Measurements from ENCODE around the gene GAB1.

Gene GAB1

DNA sequence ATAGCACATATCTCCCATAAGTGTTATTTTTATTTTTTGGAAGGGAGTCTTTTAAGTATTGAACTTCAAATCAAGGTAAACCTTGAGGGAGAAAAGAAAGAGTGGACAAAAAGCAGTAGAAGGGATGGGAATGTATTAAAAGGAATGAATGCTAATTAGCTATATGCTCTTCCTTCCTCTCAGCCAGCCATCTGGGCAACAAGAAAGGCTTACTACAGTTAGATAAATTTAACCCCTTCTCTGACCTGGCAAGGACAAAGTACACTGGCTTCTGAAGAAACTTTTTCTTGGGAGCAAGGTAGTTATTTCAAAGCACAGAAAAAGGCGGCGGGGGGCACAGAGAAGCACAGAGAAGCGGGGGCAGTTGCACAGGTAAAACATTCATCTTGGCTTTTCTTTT lies 54.6 kb downstream of the GAB1 start:
- no peak for DNase-seq

DNA sequence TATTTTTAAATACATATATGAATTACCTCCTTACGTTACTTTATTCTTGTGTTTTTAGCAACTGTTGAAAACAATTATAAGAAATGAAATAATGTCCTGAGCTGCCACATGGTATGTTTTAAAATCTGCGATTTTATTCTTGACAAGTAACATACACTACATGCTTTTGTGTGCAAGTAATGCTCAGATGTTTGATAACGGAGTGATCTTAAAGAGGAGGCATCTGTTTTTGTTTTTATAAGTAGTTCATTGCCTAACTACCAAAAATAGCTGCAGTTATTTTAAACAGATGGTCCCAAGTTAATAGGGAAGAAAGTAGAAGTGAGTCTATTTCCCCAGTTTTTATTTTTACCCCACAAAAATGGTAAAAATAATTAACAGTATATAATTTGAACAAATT lies 55.2 kb downstream of the GAB1 start:
- DNase-seq, result no peak

DNA sequence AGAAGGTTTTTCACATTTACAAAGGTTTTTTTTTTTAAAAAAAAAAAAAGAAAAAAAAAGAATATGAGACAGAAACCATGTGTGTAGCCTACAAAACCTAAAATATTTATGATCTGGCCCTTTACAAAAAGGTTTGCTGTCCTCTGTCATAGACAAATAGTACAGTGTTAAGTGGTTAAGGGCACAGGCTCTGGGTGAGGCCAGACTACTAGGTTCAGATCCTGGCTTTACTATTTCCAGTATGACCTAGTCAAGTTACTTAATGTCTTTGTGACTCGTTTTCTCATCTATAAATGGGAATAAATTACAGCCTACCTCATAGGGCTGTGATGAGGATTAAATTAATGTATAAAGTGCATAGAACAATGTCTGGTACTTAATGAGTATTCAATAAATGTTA lies 56.5 kb downstream of the GAB1 start:
- no peak for DNase-seq

GRCh38 chr4:143394739-143395453 lies 58.2 kb downstream of the GAB1 start:
- DNase-seq, result no peak

- DNase-seq, result no peak
Observed at GRCh38 chr4:143396695-143397094, 60.0 kb downstream of the GAB1 start.

- DNase-seq, result no peak
Observed at GRCh38 chr4:143397335-143397734, 60.7 kb downstream of the GAB1 start.

GRCh38 chr4:143397887-143398286 lies 61.2 kb downstream of the GAB1 start:
- DNase-seq, result no peak

DNA sequence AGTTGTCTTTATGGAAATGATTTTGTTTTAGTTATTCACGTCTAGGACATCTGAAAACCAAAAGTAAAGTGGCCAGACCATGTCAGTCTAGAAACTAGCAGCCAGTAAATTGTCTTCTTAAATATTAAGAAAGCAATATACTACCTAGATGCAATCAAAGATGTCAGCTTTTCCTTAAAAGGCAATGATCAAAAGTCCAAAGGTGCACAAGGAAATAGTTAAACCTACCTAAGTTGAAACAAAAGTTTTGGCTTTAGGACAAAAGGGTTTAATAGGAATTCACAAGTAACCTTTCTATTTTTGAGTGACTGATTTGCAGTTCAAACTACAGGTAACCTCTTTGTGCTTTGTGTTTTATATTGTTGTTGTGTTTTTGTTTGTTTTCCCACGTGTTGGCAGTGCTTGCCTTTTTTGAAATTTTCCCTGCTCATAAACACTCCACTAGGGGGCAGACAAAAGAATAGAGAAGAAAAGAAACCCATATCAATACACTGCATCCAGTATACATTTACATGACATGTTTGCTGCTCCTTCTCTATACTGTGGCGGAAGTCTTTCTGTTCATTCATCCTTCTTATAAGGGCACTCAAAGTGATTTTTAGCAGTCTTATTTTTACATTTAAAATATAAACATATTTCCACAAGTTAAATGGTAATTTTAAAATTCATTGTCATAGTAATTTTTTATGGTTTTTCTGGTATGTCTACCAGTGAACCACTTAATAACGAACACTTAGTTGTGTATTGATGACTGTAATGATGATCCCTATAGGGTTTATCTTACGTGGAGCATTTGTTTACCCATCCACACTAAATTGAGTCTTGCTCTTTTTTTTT lies 62.7 kb downstream of the GAB1 start:
- no peak for DNase-seq

DNA sequence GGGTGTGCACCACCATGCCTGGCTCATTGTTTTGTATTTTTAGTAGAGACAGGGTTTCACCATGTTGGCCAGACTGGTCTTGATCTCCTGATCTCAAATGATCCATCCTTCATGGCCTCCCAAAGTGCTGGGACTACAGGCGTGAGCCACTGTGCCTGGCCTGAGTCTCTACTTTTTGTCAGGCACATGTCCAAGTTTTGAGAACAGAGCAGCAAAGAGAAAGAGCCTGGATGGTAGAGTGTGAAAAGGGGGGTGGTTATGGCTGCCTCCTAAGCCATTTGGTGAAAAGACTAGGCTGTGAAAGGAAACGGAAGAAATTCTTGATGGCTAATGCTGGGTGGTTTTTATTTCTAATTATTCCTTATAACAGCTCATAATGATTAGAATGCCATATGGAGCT lies 63.4 kb downstream of the GAB1 start:
- DNase-seq, result no peak

DNA sequence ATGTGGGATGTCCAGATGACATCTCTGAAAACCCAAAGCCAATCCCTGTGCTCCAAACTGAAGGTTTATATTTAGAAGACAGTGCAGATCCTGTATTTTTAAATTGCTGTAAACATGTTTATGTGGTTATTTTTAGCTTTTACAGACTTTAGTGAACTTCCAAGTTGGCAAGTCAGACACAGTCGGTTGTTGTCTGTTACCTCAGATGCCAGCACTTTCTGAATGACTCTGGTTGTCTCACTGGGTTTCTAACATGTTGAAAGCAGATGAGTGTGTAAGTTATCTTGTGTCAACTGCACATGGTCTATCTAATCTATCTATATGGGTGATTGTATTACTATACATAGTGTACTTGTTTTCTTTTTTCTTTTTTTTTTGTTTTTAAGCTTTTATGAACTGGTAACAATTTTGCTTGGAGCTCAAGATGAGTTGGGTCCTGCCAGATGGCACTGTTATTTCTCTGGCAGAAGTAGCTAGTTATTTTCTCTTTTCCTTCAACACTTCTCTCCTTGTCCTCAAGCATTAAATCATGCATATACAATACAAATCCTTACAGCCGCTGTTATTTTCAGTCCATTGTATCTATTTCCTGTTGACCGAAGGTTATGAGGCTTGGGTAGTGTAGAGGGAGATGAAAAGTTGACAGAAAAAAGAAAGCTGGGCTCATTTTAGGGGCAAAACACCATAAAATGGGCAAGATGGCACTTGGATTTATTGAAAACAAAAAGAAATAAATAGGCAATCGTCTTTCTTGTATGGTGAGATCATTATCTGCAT lies 66.3 kb downstream of the GAB1 start:
- no peak for DNase-seq

- DNase-seq, result no peak
Observed at GRCh38 chr4:143403553-143403820, 66.8 kb downstream of the GAB1 start.

- no peak for DNase-seq
Observed at GRCh38 chr4:143404555-143404954, 67.9 kb downstream of the GAB1 start.

DNA sequence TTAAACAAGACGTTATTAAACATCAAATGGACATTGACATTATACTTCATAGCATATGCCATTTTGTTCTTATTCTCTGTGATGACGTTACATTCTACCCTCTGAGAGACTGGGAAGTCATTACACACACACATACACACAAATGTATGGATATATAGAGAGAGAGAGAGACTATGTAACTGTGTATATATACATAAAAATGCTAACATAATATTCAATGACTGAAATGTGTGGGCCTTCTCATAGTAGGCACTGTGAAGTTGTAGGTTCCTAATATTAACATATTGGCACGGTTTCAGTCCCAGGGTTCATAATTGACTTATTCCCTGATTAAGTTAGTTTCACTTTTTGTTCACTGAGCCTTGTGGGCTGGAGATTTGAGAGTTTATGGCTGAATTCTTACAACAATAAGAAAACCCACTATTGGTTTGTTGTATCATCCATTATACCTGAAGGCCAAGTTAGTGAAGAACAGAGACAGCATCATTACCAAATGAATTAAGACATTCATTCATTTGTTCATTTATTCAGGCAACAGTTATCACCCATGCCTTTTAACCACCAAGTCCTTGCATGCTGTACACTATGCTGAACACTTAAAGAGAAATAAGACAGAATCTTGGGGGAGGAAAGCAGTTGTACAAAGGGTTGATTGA lies 68.5 kb downstream of the GAB1 start:
- DNase-seq, result no peak

- no peak for DNase-seq
Observed at GRCh38 chr4:143406523-143406922, 69.8 kb downstream of the GAB1 start.

- DNase-seq, result no peak
Observed at GRCh38 chr4:143407474-143407873, 70.8 kb downstream of the GAB1 start.

DNA sequence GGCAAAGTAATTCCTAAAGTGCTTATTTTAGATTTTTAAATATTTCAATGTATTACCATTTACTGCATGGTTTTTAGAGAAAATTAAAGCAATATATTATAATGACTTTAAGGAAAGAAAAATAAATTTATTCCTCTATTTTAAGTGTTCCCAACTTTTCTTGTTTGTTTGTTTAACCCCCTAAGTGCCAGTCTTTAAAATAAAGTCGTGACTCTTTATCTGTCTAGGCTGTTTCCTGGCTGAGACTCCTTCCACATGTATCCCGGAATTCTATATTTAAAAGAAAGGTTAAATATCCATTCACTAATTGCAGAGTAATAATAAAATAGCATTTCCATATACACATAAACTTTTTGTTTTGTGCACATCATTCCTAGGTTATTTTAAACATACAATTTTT lies 71.2 kb downstream of the GAB1 start:
- no peak for DNase-seq

DNA sequence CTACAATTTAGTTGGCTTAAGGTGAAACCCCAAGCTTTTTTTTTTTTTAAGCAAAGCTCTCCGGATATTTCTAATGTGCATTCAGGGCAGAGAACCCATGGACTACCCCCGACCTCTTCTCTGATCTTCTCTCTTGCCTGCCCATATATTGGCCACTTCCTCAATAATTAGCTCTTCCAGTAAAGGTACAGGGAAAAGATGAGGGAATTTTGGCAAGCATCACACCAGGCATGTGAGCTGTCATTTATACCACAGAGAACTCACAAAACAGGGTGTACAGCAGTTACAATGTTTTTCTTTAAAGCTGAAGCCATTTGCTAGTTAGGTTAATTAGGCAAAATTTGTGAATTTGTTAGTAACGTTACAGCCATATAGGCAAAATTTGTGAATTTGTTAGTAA lies 73.3 kb downstream of the GAB1 start:
- DNase-seq, result no peak

DNA sequence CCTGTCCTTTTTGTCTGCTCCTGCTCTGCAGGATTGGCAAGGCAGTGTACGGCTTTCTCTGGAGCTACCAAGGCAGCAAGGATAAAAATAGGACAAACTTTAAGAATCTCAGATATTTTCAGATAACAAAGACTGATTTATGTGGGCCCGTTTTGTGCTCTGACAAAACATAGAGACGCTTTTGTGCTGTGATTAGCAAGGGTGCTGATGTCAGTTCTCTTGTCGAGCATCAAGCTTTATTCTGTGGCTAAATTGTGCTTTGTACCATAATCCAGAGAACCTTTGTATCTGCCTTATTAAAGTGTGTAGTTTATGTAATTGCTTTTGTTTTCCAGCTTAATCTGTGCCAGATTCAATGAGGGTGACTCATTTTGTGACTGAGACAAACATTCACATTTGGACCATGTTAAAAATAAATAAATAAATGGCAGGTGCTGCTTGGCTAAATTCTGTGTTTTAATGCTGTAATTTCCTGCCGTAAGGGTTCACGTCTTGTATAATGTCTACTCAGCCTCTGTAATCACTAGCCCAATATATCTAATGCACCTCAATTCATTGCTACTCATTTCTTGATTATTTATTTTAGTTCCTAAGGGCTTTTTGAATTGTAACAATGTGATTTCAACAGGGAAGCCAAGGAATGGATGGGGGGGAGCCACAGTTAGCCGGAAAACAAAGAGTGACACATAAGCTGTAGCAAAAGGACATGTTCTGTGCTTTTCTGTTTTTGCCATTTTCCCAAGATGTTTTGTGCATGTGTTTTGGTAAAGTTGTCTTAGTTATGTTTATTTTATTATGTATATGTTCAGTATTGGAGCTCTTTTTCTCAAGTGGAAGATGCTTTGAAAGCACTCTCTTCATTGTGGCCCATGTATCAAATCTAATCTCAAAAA lies 75.1 kb downstream of the GAB1 start:
- no peak for DNase-seq

GRCh38 chr4:143412420-143412758 lies 75.7 kb downstream of the GAB1 start:
- no peak for DNase-seq

DNA sequence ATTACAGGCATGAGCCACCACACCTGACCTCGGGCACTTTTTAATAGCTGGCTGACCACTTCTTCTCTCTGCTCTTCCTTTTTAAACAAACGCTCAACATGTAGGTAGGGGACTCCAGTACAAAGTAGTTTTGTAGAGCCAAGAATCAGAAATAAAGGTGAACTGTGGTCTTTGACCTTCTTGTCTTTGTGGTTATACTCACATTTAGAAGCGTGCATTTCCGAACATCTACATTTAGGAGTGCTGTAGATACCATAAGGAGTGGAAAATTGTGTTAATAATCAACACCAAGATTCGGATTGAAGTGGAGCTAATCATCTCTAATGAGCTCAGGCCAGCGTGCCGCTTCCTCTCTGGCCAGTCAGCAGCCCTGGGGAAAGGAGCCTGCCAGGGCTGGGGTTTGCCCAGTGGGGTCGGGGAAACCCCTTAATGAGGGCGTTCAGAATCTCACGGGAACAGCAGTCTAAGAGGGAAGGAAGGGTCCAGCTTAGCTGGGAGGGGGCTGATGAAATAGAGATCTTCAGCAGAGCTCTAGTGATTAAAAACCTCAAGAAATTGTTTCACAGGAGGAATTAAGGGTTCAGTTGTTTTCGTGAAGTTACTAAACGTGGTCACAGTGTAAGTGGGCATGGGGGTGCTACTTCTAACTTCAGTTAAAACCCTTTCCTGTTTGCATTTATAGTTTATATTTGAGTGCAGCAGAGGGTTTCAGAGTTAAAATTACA lies 81.2 kb downstream of the GAB1 start:
- DNase-seq, result no peak

GRCh38 chr4:143420227-143420626 lies 83.6 kb downstream of the GAB1 start:
- no peak for DNase-seq

DNA sequence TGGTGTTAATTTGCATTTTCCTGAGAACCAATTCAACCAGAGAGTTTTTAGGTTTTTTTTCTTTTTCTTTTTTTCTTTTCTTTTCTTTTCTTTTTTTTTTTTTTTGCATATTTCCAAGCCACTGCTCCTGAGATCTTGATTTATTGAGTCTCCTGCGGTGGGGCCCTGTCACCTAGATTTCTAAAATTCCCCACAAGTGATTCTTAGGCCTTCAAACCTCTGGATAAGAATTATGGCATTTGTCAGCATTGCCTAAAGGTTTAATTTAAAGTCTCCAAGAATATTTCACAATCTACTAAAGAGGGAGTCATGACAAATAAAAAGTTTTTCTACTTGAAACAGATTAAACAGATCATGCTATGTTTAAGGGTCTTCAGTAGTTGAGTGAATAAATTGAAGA lies 84.9 kb downstream of the GAB1 start:
- DNase-seq, result no peak

All from activated CD4-positive, alpha-beta T cell treated with anti-CD3 and anti-CD28 coated beads for 1 hour (primary cell).